ENCODE data around the gene TNFSF4. TPM values are rescaled to one million over a fixed set of nuclear protein-coding genes. Genes with fewer than 3 reads are reported as not detected.

The TNFSF4 gene
- total and polyA plus RNA-seq, 2 experiments from 2014 or later, result 4.2 to 4.8 TPM

- peak; percentile 82 for DNase-seq
- Histone ChIP-seq H2AFZ (no peak overlapping the region), H4K20me1 (ENCODE audit: insufficient read depth) (no peaks in the 10 kb centered on the region), H3K9me2 (ENCODE audit: insufficient read depth) (no peaks in the 10 kb centered on the region), H3K4me2 (ENCODE audit: unreplicated experiment) (peak overlapping the region; percentile 40), H3K4me3 (no peak overlapping the region), H3K27ac (peak overlapping the region; percentile 30; the same call in 1 of the 2 replicates), H3K9ac (no peak overlapping the region), H3K9me3 (ENCODE audit: low read depth) (no peaks in the 10 kb centered on the region), H3K27me3 (replicated peaks; ENCODE audit: insufficient read depth) (no peaks in the 10 kb centered on the region), H3K4me1 (ENCODE audit: insufficient read depth) (peaks cover 32% of the 10 kb centered on the region), H3K36me3 (ENCODE audit: low read depth) (no peaks in the 10 kb centered on the region), H3K79me2 (ENCODE audit: insufficient read depth) (no peaks in the 10 kb centered on the region), H3F3A (ENCODE audit: insufficient read depth) (peaks cover 24% of the 10 kb centered on the region)
- 37 to 40% methylated on average over 2 of the region's 2 CpGs for WGBS, 2 experiments (ENCODE audit: low coverage in 1 of 2, low lambda C conversion rate in 2 of 2, missing lambda C conversion rate in 2 of 2)
- in situ Hi-C loops (cut with MboI), result no loop called here
- TF ChIP-seq EZH2phosphoT487 (IDR thresholded peaks at IDR 0.05; ENCODE audit: insufficient read depth, low read depth), result no peak
- TF ChIP-seq EZH2 (IDR thresholded peaks at IDR 0.05; ENCODE audit: insufficient read depth, poor library complexity, severe bottlenecking), result no peak
Measured at GRCh38 chr1:173193639-173194038, 13.5 kb downstream of the TNFSF4 start.

- no peaks in the 10 kb centered on the region for H3K79me2 ChIP-seq (ENCODE audit: insufficient read depth)
- no peak overlapping the region for H2AFZ ChIP-seq
- H3K9ac ChIP-seq, result no peak overlapping the region
- in situ Hi-C loops (cut with MboI), result no loop called here
- H4K20me1 ChIP-seq (ENCODE audit: insufficient read depth), result no peaks in the 10 kb centered on the region
- peaks cover 32% of the 10 kb centered on the region for H3K4me1 ChIP-seq (ENCODE audit: insufficient read depth)
- peaks cover 24% of the 10 kb centered on the region for H3F3A ChIP-seq (ENCODE audit: insufficient read depth)
- H3K9me3 ChIP-seq (ENCODE audit: low read depth), result no peaks in the 10 kb centered on the region
- H3K4me2 ChIP-seq (ENCODE audit: unreplicated experiment), result peak overlapping the region; percentile 14
- H3K4me3 ChIP-seq, result no peak overlapping the region
- H3K27me3 ChIP-seq (replicated peaks; ENCODE audit: insufficient read depth), result no peaks in the 10 kb centered on the region
- DNase-seq, result peak; percentile 20
- H3K9me2 ChIP-seq (ENCODE audit: insufficient read depth), result no peaks in the 10 kb centered on the region
- H3K36me3 ChIP-seq (ENCODE audit: low read depth), result peaks cover 3% of the 10 kb centered on the region; the same call in 1 of the 2 replicates
- no peak overlapping the region for H3K27ac ChIP-seq
- TF ChIP-seq EZH2phosphoT487 (IDR thresholded peaks at IDR 0.05; ENCODE audit: insufficient read depth, low read depth) (no peak), EZH2 (IDR thresholded peaks at IDR 0.05; ENCODE audit: insufficient read depth, poor library complexity, severe bottlenecking) (no peak)
- WGBS, 2 experiments (ENCODE audit: low coverage in 1 of 2, low lambda C conversion rate in 2 of 2, missing lambda C conversion rate in 2 of 2), result 25 to 32% methylated on average over 2 of the region's 2 CpGs
Measured at GRCh38 chr1:173191011-173191705, 16.0 kb downstream of the TNFSF4 start.

- DNase-seq, result peak; percentile 57
- Histone ChIP-seq H2AFZ (no peak overlapping the region), H3K9me3 (ENCODE audit: low read depth) (no peaks in the 10 kb centered on the region), H3K9ac (no peak overlapping the region), H3K27ac (no peak overlapping the region), H3K79me2 (ENCODE audit: insufficient read depth) (no peaks in the 10 kb centered on the region), H3K4me3 (no peak overlapping the region), H3K9me2 (ENCODE audit: insufficient read depth) (no peaks in the 10 kb centered on the region), H3K36me3 (ENCODE audit: low read depth) (peaks cover 3% of the 10 kb centered on the region; the same call in 1 of the 2 replicates), H3K4me2 (ENCODE audit: unreplicated experiment) (peak overlapping the region; percentile 14), H3K4me1 (ENCODE audit: insufficient read depth) (peaks cover 32% of the 10 kb centered on the region), H3K27me3 (replicated peaks; ENCODE audit: insufficient read depth) (no peaks in the 10 kb centered on the region), H4K20me1 (ENCODE audit: insufficient read depth) (no peaks in the 10 kb centered on the region), H3F3A (ENCODE audit: insufficient read depth) (peaks cover 24% of the 10 kb centered on the region)
- 38 to 44% methylated on average over 10 of the region's 10 CpGs for WGBS, 2 experiments (ENCODE audit: low coverage in 1 of 2, low lambda C conversion rate in 2 of 2, missing lambda C conversion rate in 2 of 2)
- in situ Hi-C loops (cut with MboI), result no loop called here
- no peak for TF ChIP-seq EZH2phosphoT487 (IDR thresholded peaks at IDR 0.05; ENCODE audit: insufficient read depth, low read depth)
- TF ChIP-seq EZH2 (IDR thresholded peaks at IDR 0.05; ENCODE audit: insufficient read depth, poor library complexity, severe bottlenecking), result no peak
Measured at GRCh38 chr1:173190101-173190936, 16.8 kb downstream of the TNFSF4 start.

GRCh38 chr1:173187671-173188237, 19.4 kb downstream of the TNFSF4 start:
- in situ Hi-C loops (cut with MboI), result no loop called here

More at GRCh38 chr1:173187671-173188237, 19.4 kb downstream of the TNFSF4 start:
- H3F3A ChIP-seq (ENCODE audit: insufficient read depth), result peaks cover 7% of the 10 kb centered on the region
- H3K27ac ChIP-seq, result no peak overlapping the region
- H3K4me1 ChIP-seq (ENCODE audit: insufficient read depth), result peaks cover 14% of the 10 kb centered on the region
- no peaks in the 10 kb centered on the region for H3K27me3 ChIP-seq (replicated peaks; ENCODE audit: insufficient read depth)
- no peaks in the 10 kb centered on the region for H3K9me2 ChIP-seq (ENCODE audit: insufficient read depth)
- no peaks in the 10 kb centered on the region for H3K79me2 ChIP-seq (ENCODE audit: insufficient read depth)
- H4K20me1 ChIP-seq (ENCODE audit: insufficient read depth), result no peaks in the 10 kb centered on the region
- no peak overlapping the region for H2AFZ ChIP-seq
- no peaks in the 10 kb centered on the region for H3K9me3 ChIP-seq (ENCODE audit: low read depth)
- TF ChIP-seq EZH2 (IDR thresholded peaks at IDR 0.05; ENCODE audit: insufficient read depth, poor library complexity, severe bottlenecking) (no peak), EZH2phosphoT487 (IDR thresholded peaks at IDR 0.05; ENCODE audit: insufficient read depth, low read depth) (no peak)
- H3K4me3 ChIP-seq, result no peak overlapping the region
- no peak for DNase-seq
- WGBS, 2 experiments (ENCODE audit: low coverage in 1 of 2, low lambda C conversion rate in 2 of 2, missing lambda C conversion rate in 2 of 2), result 58 to 74% methylated on average over 3 of the region's 3 CpGs
- H3K9ac ChIP-seq, result no peak overlapping the region
- peaks cover 3% of the 10 kb centered on the region; the same call in 1 of the 2 replicates for H3K36me3 ChIP-seq (ENCODE audit: low read depth)
- H3K4me2 ChIP-seq (ENCODE audit: unreplicated experiment), result no peak overlapping the region
